Pancreas (tissue), 10 donors: ENCODE results near the gene CYP2A6. TPM values are rescaled to one million over a fixed set of nuclear protein-coding genes. Genes with fewer than 3 reads are reported as not detected.

Experiments used
- ATAC-seq, 4 donors: fragments of 200-7000 bp; cut with Tn5 transposase; one replicate each; pipeline versions ENCODE4 v1.8.0 to v1.9.1; 2020; ENCODE audit warnings: mild to moderate bottlenecking in 4 of 4, moderate library complexity in 4 of 4
- DNase-seq, 6 donors: peaks; one replicate each; pipeline ENCODE4 v3.0.0-alpha.2; 2020
- FAIRE-seq: peaks from 2 replicates; lab custom pipeline; 2012; peaks lifted over from hg19 to GRCh38; lab: Jason Lieb, UNC
- H3K27ac ChIP-seq, 4 donors: fragments of 200-600 bp; sonication (generic); 1 replicate in 3 of 4; 2 replicates in 1 of 4; pipeline versions ENCODE4 v1.5.0 to v1.8.0; 2020
- H3K27me3 ChIP-seq, 4 donors: fragments of 200-600 bp; one replicate each; pipeline ENCODE4 v1.8.0; 2021
- H3K36me3 ChIP-seq, 3 donors: fragments of 200-600 bp; sonication (generic) in 1 of 3; one replicate each; pipeline versions ENCODE4 v1.5.0 to v1.8.0; 2020 to 2021
- H3K4me1 ChIP-seq, 3 donors: fragments of 200-600 bp; one replicate each; pipeline ENCODE4 v1.8.0; 2021
- H3K4me3 ChIP-seq, 4 donors: fragments of 200-600 bp; sonication (generic) in 2 of 4; one replicate each; pipeline versions ENCODE4 v1.5.0 to v1.8.0; 2020 to 2021
- H3K9me3 ChIP-seq, 4 donors: fragments of 200-600 bp; one replicate each; pipeline ENCODE4 v1.8.0; 2021
- WGBS, 2 donors: extraction: QIAGEN DNeasy Blood & Tissue Kit; methylation state at CpG; one replicate each; pipeline ENCODE4 v1.1.7; 2013; 5-methylcytosine and 5-hydroxymethylcytosine counted together
- intact Hi-C, 3 donors: fragments of 100-400 bp; cut with DNase I; formaldehyde crosslinking; loops; one replicate each; pipeline versions ENCODE4 v1.11.1 to v1.14.2; 2022
- polyA plus RNA-seq, 2 donors: library from polyadenylated mRNA; stranded (reverse); fragments of 200-250 nt; gene quantifications; one replicate each; pipeline ENCODE4 v1.2.3, GENCODE V29; 2013
- total RNA-seq, 6 donors: library from RNA; stranded (reverse); fragmentation: NEBNext Ultra II Directional in 4 of 6; extraction: Animal tissue kit (Norgen Biotek cat#: 25700) in 4 of 6; gene quantifications; one replicate each; pipeline versions ENCODE4 v1.2.1 to v1.2.4, GENCODE V29; 2021 to 2023
- TF ChIP-seq, protein P1 (sequence below), 4 donors: fragments of 200-600 bp; sonication (generic) in 3 of 4; IDR thresholded peaks; one replicate each; pipeline versions ENCODE4 v1.5.0 to v1.8.0; 2021; ENCODE audit warnings: antibody characterized with exemption in 4 of 4
- donor health status: healthy with polysubstance abuse.
- donor health status: DM: no; HTN: no; CAD: no; lungs with moderate emphysema.
- donor health status: DM: no; HTN: no; CAD: no.
- donor health status: control.
- donor health status: control.
- donor health status: Bipolar disorder and iron deficiency.
- donor health status: DM: yes; HTN: yes; CAD: no.
- donor health status: DM: no; HTN: no; CAD: no.
- donor health status: DM: no; HTN: no; CAD: no.
- donor health status: DM: yes; HTN: yes; CAD: no.

CYP2A6 gene
- total and polyA plus RNA-seq, 8 donors = 0.66 TPM; not detected in 7

DNA sequence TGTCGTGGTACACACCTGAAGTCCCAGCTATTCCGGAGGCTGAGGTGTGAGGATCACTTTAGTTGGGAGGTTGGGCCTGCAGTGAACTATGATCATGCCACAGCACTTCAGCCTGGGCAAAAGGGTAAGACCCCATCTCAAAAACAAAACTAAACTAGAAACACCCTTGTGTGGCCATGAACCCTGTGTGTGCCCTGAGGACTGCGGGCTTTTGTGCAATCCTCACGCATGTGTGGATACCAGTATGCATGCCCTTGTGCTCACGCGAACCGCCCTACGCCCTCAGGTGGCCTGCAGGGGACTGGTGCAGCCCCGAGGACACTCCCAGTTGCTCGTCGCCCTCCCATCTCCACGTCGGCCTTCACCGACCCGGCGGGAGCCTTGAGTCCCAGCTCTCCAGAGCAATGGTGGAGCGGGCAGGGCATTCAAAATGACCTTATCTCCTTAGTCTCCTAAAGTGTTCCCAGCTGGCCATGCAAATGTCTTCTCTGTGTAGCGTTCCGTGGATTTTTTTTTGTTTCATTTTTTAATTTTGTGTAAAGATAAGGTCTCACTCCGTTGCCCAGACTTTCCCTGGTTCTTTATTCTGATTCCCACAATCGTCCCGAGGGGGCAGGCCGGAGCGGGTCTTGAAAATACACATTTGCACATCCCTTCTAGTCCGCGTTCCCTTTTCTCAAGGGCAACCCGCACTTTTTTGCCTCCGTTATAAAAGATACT lies 52.1 kb downstream of the CYP2A6 start:
- DNase-seq = peak; percentile 71 to 89 (median 74)
- no peak for FAIRE-seq
- ATAC-seq = peak; percentile 29 to 59 (median 54)
- Histone ChIP-seq H3K27ac (peak overlapping the region; percentile 70 to 92 (median 82)), H3K36me3 (no peaks in the 10 kb centered on the region), H3K4me1 (peaks cover 16 to 35% (median 28%) of the 10 kb centered on the region in 3 donors), H3K27me3 (no peaks in the 10 kb centered on the region), H3K4me3 (peak overlapping the region; percentile 15 to 93 (median 30)), H3K9me3 (no peaks in the 10 kb centered on the region)
- intact Hi-C loops = no loop called here
- 8 to 9% methylated on average over 28 of the region's 28 CpGs for WGBS, 2 donors
- TF ChIP-seq, protein P1, sequence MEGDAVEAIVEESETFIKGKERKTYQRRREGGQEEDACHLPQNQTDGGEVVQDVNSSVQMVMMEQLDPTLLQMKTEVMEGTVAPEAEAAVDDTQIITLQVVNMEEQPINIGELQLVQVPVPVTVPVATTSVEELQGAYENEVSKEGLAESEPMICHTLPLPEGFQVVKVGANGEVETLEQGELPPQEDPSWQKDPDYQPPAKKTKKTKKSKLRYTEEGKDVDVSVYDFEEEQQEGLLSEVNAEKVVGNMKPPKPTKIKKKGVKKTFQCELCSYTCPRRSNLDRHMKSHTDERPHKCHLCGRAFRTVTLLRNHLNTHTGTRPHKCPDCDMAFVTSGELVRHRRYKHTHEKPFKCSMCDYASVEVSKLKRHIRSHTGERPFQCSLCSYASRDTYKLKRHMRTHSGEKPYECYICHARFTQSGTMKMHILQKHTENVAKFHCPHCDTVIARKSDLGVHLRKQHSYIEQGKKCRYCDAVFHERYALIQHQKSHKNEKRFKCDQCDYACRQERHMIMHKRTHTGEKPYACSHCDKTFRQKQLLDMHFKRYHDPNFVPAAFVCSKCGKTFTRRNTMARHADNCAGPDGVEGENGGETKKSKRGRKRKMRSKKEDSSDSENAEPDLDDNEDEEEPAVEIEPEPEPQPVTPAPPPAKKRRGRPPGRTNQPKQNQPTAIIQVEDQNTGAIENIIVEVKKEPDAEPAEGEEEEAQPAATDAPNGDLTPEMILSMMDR (IDR thresholded peaks at IDR 0.05) = peak in 2 of 4 donors; percentile 13 to 18

DNA sequence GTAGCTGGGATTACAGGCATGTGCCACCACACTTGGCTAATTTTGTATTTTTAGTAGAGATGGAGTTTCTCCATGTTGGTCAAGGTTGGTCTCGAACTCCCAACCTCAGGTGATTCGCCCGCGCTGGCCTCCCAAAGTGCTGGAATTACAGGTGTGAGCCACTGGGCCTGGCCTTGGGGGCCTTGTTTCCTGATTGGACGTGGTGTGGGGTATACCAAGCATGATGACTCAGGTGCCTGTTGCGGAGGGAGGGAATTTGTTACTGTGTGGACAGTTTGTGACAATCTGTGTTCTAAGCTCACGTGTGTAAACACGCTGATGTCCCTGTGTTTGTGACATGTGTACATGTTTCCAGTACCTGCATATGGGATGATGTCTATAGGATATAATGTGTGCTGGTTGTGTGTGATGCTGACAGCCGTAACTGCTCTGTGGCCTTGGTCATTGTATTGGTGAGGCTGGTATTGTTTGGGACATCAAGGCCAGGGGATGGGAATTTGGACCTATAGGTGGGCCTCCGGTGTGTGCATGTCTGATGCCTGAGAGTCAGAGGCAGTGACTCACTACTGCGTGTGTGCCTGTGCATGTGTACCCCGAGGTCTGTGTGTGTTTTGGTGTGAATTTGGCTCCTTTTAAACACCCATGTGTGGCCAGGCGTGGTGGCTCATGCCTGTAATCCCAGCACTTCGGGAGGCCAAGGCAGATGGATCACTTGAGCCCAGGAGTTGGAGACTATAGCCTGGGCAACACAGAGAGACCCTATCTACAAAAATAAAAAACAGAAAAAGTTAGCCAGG lies 52.9 kb downstream of the CYP2A6 start:
- WGBS, 2 donors = 94 to 96% methylated on average over 14 of the region's 14 CpGs
- FAIRE-seq = no peak
- Histone ChIP-seq H3K36me3 (no peaks in the 10 kb centered on the region), H3K27me3 (no peaks in the 10 kb centered on the region), H3K27ac (peak overlapping the region; percentile 70 to 92 (median 82)), H3K4me1 (peaks cover 16 to 28% (median 20%) of the 10 kb centered on the region in 3 donors), H3K9me3 (no peaks in the 10 kb centered on the region), H3K4me3 (peak overlapping the region in 2 of 4 donors; percentile 31 to 93)
- TF ChIP-seq, protein P1 (IDR thresholded peaks at IDR 0.05) = no peak
- DNase-seq = no peak
- no peak for ATAC-seq
- intact Hi-C loops = no loop called here

Other genes with a start within 250 kb of the CYP2A6 start
- 10 to 100 TPM; 18.7 to 48.9 (median 23.9) TPM for gene LTBP4, start 249.1 kb downstream of the CYP2A6 start, total RNA-seq
- gene LTBP4, start 249.1 kb downstream of the CYP2A6 start, polyA plus RNA-seq = 10 to 100 TPM; 32.4 to 44.9 TPM
- gene NUMBL, start 159.8 kb downstream of the CYP2A6 start, total RNA-seq = 10 to 100 TPM in 1 of 6 donors, 1 to 10 TPM in 5; 3.2 to 19.1 (median 6.7) TPM
- 10 to 100 TPM; 14.7 to 16.2 TPM for gene NUMBL, start 159.8 kb downstream of the CYP2A6 start, polyA plus RNA-seq
- gene COQ8B, start 133.6 kb downstream of the CYP2A6 start, total RNA-seq = 10 to 100 TPM; 12.7 to 28.6 (median 16.3) TPM
- 10 to 100 TPM; 41.5 to 44.2 TPM for gene COQ8B, start 133.6 kb downstream of the CYP2A6 start, polyA plus RNA-seq
- gene ITPKC, start 133.3 kb downstream of the CYP2A6 start, total RNA-seq = 10 to 100 TPM in 3 of 6 donors, 1 to 10 TPM in 3; 6.9 to 12.6 (median 9.2) TPM
- gene ITPKC, start 133.3 kb downstream of the CYP2A6 start, polyA plus RNA-seq = 10 to 100 TPM; 14.5 to 20.4 TPM
- gene ACTMAP, start 100.0 kb downstream of the CYP2A6 start, total RNA-seq = 1 to 10 TPM; 3.2 to 6.3 (median 4.2) TPM
- 10 to 100 TPM in 1 of 2 donors, 1 to 10 TPM in 1; 6.1 to 10.1 TPM for gene ACTMAP, start 100.0 kb downstream of the CYP2A6 start, polyA plus RNA-seq
- 10 to 100 TPM; 18.9 to 33.0 (median 23.7) TPM for gene SNRPA, start 99.2 kb downstream of the CYP2A6 start, total RNA-seq
- 10 to 100 TPM; 28.0 to 32.0 TPM for gene SNRPA, start 99.2 kb downstream of the CYP2A6 start, polyA plus RNA-seq
- 1 to 10 TPM in 1 of 6 donors, under 1 TPM in 1, not detected in 4; 0.79 to 1.9 TPM for gene MIA, start 74.9 kb downstream of the CYP2A6 start, total RNA-seq
- 1 to 10 TPM in 1 of 2 donors, under 1 TPM in 1; 0.94 to 2.2 TPM for gene MIA, start 74.9 kb downstream of the CYP2A6 start, polyA plus RNA-seq
- gene RAB4B, start 72.2 kb downstream of the CYP2A6 start, total RNA-seq = 10 to 100 TPM in 2 of 6 donors, 1 to 10 TPM in 4; 5.0 to 18.9 (median 9.1) TPM
- gene RAB4B, start 72.2 kb downstream of the CYP2A6 start, polyA plus RNA-seq = 10 to 100 TPM; 34.3 to 45.8 TPM
- 10 to 100 TPM; 22.3 to 45.6 (median 27.4) TPM for gene EGLN2, start 51.3 kb downstream of the CYP2A6 start, total RNA-seq
- gene EGLN2, start 51.3 kb downstream of the CYP2A6 start, polyA plus RNA-seq = 10 to 100 TPM; 57.6 to 82.1 TPM
- gene CYP2A7, start 31.8 kb upstream of the CYP2A6 start, total RNA-seq = under 1 TPM in 1 of 6 donors, not detected in 5; 0.25 TPM
- gene CYP2A7, start 31.8 kb upstream of the CYP2A6 start, polyA plus RNA-seq = not detected
- under 1 TPM in 3 of 6 donors, not detected in 3; 0.09 to 0.63 (median 0.25) TPM for gene CYP2B6, start 140.8 kb upstream of the CYP2A6 start, total RNA-seq
- under 1 TPM in 1 of 2 donors, not detected in 1; 0.08 TPM for gene CYP2B6, start 140.8 kb upstream of the CYP2A6 start, polyA plus RNA-seq
- gene CYP2A13, start 238.0 kb upstream of the CYP2A6 start, total RNA-seq = not detected
- gene CYP2A13, start 238.0 kb upstream of the CYP2A6 start, polyA plus RNA-seq = not detected